ENCODE results near the gene SPEF1.

SPEF1 gene

DNA sequence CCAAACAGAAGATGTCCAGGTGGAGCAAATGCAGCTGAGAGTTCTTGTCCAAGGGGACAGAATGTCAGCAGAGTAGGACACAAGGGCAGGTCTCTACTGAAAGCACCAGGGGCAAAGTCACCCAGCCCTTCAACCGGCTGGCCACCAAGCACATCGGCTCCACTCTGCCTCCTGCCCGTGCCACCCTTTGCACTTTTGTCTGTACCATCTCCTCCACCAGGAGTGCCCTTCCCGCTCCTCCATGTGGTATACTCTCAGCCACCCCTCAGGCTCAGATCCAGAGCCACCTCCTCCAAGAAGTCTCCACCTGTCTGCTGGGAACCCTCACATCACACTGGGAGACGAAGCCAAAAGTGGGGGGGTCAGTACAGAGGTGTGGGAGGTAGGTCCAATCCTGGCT lies 52.9 kb downstream of the SPEF1 start:
- no peak for FAIRE-seq
